Amygdala (tissue), 56 donors: ENCODE data around the gene VAX1.
"Not testable (repeated sequence)": the region's sequence is repeated elsewhere in the genome, so short reads cannot be mapped to it uniquely, and the experiment has no call there.

Experiments used
- DNase-seq, 56 donors: peaks; one replicate each; lab custom pipeline; 2025; lab: John Stamatoyannopoulos, UW

VAX1 gene

DNA sequence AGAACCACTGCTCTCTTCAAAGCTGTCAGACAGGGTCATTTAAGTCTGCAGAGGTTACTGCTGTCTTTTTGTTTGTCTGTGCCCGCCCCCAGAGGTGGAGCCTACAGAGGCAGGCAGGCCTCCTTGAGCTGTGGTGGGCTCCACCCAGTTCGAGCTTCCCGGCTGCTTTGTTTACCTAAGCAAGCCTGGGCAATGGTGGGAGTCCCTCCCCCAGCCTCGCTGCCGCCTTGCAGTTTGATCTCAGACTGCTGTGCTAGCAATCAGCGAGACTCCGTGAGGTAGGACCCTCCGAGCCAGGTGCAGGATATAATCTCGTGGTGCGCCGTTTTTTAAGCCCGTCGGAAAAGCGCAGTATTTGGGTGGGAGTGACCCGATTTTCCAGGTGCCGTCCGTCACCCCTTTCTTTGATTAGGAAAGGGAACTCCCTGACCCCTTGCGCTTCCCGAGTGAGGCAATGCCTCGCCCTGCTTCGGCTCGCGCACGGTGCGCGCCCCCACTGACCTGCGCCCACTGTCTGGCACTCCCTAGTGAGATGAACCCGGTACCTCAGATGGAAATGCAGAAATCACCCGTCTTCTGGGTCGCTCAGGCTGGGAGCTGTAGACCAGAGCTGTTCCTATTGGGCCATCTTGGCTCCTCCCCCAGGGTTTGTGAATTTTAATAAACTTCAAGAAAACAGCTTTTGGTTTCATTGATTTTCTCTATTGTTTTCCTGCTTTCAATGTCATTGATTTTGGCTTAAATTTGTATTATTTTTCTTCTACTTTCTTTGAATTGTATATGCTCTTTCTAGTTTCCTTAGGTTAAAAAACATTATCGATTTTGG is 53.4 kb downstream of the VAX1 start:
- DNase-seq, result not testable (repeated sequence)
